Raji (cell line): Measurements from ENCODE around the gene ADORA2B.

Experiments
- POLR2A ChIP-seq: IDR thresholded peaks from 2 replicates; pipeline ENCODE4 v1.6.1; 2011; ENCODE audit warnings: low read depth, low read length, control low read depth; ENCODE audit not compliant: insufficient read depth

Gene ADORA2B

GRCh38 chr17:15999141-15999973 is 54.4 kb downstream of the ADORA2B start, which contains the start of the genes TTC19 and ZSWIM7:
Gene TTC19, plus strand, starts transcription at chr17:15999824. Its CDS starts 25 bp downstream, at chr17:15999849.
Gene ZSWIM7, minus strand, starts transcription at chr17:15999704. Its CDS starts 110 bp downstream, at chr17:15999594.
- peak; percentile 98 for TF ChIP-seq POLR2A

- TF ChIP-seq POLR2A, result no peak
Observed at GRCh38 chr17:15999974-16000827, 55.3 kb downstream of the ADORA2B start.

GRCh38 chr17:16001226-16001897 is 56.4 kb downstream of the ADORA2B start:
- TF ChIP-seq POLR2A, result no peak

- no peak for TF ChIP-seq POLR2A
Observed at GRCh38 chr17:16002708-16003260, 57.9 kb downstream of the ADORA2B start.

- TF ChIP-seq POLR2A, result no peak
Observed at GRCh38 chr17:16003841-16004240, 58.9 kb downstream of the ADORA2B start.

- TF ChIP-seq POLR2A, result no peak
Observed at GRCh38 chr17:16005636-16006035, 60.7 kb downstream of the ADORA2B start.

- no peak for TF ChIP-seq POLR2A
Observed at GRCh38 chr17:16007439-16007838, 62.5 kb downstream of the ADORA2B start.

GRCh38 chr17:16013943-16014407 is 69.0 kb downstream of the ADORA2B start:
- no peak for TF ChIP-seq POLR2A

- TF ChIP-seq POLR2A, result no peak
Observed at GRCh38 chr17:16019347-16019746, 74.4 kb downstream of the ADORA2B start.

- no peak for TF ChIP-seq POLR2A
Observed at GRCh38 chr17:16023881-16024280, 79.0 kb downstream of the ADORA2B start.

- no peak for TF ChIP-seq POLR2A
Observed at GRCh38 chr17:16025202-16025601, 80.3 kb downstream of the ADORA2B start.
